GM19193 (cell line): ENCODE results near the gene SMTNL1.

Experiments used
- POLR2A ChIP-seq: IDR thresholded peaks from 4 replicates; pipeline ENCODE4 v1.6.1; 2011; ENCODE audit not compliant: insufficient read depth, insufficient read length; ENCODE audit errors: extremely low read depth

SMTNL1 gene

DNA sequence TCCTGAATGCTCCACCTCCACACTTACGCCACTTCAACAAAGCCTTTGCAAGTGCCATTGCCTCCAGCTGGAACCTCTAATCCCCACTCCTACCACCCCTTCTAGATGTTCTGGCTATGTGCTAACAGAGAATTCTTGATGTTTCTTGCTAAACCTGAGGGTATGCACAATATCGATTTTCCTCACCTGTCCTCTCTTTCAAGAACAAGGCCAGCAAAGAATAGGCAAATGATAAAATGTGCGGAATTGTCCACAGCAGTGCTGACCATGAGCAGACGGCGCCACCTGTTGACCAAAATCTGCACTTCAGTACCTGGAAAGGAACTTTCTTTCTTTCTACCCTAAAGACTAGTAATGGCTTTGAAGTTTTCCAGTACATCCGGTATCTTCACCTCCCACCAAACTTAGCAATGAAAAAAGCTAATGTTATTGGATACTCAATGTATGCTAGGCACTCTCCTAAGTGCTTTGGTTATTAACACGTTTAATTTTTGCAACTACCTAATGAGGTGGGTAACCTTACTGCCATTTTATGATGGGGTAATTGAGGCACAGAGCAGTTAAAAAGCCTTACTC, 10.3 kb upstream of the SMTNL1 start:
- TF ChIP-seq POLR2A: no peak

DNA sequence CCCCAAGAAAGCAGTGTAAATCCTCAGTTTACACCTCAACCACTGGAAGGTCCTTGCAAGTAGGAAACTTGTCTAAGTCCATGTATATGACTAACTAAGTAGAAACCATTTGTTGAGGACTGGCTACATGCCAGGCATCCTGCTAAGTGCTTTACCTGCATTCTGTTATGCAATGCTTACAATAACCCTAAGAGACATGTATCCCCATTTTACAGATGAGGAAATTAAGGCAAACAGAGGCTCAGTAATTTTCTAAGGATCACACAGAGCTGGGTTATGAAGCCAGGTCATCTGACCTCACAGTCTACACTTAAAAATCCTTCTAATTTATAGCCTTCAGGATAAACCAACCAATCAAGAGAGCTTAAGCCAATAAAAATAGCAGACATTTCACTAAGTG, 8.4 kb upstream of the SMTNL1 start:
- no peak for TF ChIP-seq POLR2A

GRCh38 chr11:57530215-57530595, 7.2 kb upstream of the SMTNL1 start:
- TF ChIP-seq POLR2A: no peak

DNA sequence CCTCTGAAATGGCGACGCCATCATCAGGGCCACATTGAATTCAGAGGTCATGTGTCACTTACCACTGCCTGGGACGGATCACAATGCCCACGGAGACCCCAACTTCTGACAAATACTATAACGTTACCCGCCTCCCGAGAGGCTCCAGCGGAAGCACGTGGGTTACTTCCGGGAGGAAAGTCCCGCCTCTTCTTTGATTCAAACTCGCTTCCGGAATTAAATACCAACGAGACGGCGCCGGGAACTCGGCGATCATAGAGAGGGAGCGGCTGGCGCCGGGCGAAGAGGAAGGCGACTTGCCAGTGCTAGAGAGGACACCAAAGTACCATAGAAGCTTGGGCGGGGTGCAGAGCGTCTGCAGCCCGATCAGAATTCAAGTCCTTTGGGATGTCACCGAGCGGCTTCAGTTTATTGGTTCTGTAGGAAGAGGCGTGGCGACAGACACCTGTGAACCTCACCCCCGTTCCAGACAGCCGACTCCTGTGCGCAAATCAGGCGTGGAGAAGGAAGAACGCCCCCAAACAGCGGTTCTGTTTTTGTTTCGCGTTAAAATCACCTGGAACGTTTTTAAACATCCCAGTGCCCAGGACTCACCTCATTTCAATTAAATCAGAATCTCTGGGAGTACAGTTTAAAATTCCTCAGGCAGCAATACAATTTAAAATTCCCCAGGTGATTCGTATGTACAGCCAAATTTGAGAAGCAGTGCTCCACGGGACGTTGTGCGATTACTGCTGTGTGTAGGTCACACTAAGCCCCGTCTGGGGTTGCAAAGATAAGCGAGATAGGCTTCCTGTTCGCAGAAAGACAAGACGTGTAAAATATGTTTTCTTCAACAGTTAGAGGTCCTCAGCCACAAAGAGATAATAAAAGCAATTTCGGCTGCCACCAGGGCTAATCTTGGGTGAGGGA, 6.5 kb upstream of the SMTNL1 start, which contains the start of gene TIMM10:
Gene TIMM10, minus strand, starts transcription at position 159 of the 912 bp plus-strand sequence. CDS start 565 bp downstream, outside the sequence.
- TF ChIP-seq POLR2A: peak; percentile 77

DNA sequence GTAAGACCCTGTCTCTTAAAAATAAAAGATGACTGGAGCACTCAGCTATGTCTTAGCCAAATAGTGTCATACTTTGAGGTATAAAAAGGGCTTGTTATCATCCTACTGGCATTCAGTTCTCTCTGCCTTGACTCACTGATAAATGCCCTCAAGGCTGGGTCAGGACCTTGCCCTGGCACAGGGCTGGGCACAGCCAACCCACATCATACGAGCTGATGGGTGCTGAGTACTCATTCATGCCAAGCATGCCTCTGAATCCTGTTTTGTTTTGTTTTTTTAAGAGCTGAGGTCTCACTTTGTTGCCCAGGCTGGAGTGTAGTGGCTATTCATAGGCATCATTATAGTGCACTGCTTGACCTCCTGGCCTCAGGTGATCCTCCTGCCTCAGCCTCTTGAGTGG, 1.9 kb downstream of the SMTNL1 start:
- TF ChIP-seq POLR2A: no peak

- no peak for TF ChIP-seq POLR2A
These were observed 3.8 kb downstream of the SMTNL1 start for GRCh38 chr11:57541169-57541568.

DNA sequence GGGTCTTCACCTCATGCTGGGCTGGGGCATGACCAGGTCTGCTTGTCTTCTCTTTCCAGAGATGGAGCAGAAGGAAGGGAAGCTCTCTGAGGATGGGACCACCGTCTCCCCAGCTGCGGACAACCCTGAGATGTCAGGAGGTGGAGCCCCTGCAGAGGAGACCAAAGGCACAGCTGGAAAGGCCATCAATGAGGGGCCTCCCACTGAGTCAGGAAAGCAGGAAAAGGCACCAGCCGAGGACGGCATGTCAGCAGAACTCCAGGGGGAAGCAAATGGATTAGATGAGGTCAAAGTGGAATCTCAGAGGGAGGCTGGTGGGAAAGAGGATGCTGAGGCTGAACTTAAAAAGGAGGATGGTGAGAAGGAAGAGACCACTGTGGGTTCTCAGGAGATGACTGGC, 5.2 kb downstream of the SMTNL1 start:
- TF ChIP-seq POLR2A: no peak

GRCh38 chr11:57543593-57543992, 6.2 kb downstream of the SMTNL1 start:
- TF ChIP-seq POLR2A: no peak

DNA sequence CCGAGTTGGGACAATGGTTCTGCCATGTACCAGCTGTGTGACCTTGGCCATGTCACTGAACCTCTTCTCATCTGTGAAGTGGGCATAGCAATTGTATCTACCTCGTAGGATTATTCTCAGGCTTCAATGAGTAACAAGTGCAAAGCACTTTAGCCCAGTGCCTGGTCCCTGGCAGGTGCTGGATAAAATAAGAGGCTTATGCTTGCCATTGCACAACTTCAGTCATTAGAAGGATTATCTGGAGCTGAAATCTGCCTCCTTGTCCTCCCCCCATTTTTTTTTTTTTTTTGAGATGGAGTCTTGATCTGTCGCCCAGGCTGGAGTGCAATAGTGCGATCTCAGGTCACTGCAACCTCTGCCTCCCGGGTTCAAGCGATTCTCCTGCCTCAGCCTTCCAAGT, 7.2 kb downstream of the SMTNL1 start:
- TF ChIP-seq POLR2A: no peak

GRCh38 chr11:57545883-57546282, 8.5 kb downstream of the SMTNL1 start:
- TF ChIP-seq POLR2A: no peak

GRCh38 chr11:57546451-57546850, 9.1 kb downstream of the SMTNL1 start:
- TF ChIP-seq POLR2A: no peak

DNA sequence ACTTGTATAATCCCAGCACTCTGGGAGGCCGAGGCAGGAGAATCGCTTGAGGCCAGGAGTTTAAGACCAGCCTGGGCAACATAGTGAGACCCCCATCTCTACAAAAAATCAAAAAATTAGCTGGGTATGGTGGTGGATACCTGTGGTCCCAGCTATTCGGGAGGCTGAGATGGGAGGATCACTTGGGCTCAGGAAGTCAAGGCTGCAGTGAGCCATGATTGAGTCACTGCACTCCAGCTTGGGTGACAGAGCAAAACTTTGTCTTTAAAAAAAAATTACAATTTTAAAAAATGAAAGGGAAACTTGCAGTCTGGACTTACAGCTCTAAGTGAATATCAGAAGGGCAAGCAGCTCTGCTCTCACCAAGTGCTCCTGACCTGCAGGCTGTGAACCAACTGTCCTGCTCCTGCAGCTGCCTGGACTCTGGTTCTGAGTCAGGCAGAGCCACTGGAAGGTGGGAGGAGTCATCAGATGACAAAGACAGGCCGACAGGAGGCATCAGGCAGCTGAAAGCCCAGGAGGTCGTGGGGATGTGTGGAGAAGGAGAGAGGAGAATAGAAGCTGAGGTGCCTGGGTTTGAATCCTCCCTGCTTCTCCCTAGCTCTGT, 9.6 kb downstream of the SMTNL1 start:
- no peak for TF ChIP-seq POLR2A

DNA sequence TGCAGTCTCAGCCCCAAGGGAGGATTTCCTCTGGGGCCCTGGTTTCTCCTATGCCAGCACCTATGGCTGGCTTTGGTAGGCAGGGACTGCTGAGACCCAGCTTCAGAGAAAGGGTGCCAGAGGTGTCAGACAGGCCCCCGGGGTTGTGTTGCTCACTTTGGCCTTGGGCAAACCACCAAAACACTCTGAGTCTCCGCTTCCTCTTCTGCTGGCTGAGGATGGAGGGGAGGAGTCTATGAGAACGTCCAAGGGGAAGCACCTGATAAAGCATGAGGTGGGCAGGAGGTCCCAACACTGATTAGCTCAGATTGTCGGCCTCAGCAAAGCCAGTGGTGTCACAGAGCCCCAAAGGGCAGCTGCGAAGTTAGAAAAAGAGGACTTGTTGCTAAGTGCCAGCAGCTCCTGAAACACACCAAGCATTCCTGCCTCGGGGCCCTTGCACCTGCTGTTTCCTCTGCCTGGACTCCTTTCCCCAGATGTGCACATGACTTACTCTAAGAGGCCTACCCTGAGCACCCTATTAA, 10.5 kb downstream of the SMTNL1 start:
- TF ChIP-seq POLR2A: no peak

DNA sequence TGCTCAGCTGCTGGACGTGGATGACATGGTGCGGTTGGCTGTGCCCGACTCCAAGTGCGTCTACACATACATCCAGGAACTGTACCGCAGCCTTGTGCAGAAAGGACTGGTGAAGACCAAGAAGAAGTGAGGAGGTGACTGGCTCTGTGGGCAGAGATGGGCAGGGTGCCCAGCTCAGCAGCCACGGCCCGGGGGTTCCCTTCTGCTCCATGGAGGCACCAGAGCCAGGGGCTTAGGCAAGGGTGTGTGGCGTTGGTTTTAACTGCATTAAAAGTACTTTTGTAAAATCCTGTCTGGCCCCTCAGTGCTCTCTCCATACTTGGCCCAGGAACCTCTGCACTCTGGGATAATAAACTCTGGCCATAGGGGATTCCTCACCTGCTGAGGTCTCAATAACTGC, 12.6 kb downstream of the SMTNL1 start:
- no peak for TF ChIP-seq POLR2A

GRCh38 chr11:57551941-57552340, 14.5 kb downstream of the SMTNL1 start:
- TF ChIP-seq POLR2A: no peak

DNA sequence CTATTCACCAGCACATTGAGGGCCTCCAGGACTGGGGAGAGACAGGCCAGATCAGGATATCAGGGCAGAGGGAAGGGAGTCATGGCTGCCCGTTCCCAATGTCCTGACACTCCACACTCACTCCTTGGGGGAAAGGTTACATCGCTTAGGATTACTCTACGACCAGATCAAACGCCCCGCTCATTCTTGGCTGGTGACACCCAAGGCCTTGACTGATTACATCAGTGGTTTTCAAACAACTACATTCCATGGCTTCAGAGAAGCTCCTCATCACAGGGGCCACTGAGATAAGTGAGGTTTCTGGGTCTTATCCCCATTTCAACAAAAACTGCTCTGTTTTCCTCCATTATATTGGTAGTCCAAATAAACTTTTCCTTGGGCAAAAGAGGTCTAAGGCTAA, 15.1 kb downstream of the SMTNL1 start:
- TF ChIP-seq POLR2A: no peak

DNA sequence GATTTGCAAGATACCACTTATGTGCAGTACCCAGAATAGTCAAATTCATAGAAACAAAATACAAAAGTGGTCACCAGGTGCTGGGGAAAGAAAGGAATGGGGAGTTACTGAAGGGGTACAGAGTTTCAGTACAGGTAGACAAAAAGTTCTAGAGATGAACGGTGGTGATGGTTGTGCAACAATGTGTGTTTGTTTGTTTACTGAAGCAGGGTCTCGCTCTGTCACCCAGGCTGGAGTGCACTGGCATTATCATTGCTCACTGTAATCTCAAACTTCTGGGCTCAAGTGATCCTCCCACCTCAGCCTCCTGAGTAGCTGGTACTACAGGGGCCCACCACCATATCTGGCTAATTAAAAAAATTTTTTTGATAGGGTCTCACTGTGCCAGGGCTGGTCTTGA, 18.0 kb downstream of the SMTNL1 start:
- TF ChIP-seq POLR2A: no peak

GRCh38 chr11:57556041-57556440, 18.6 kb downstream of the SMTNL1 start:
- TF ChIP-seq POLR2A: no peak
